IMR-90 (cell line): Measurements from ENCODE around the gene ZNF202. TPM values are rescaled to one million over a fixed set of nuclear protein-coding genes. Genes with fewer than 3 reads are reported as not detected.

Experiments used
- ATAC-seq: fragments of 200-7000 bp; cut with Tn5 transposase; 2 replicates; pipeline ENCODE4 v1.9.1; 2020; ENCODE audit warnings: low read depth, mild to moderate bottlenecking, moderate library complexity
- BruUV-seq: library from RNA; stranded (reverse); fragments of 400-500 nt; replicated peaks from 2 replicates; lab custom pipeline; 2021; lab: Mats Ljungman, UMichigan
- CTCF ChIA-PET: fragments of 300-600 bp; formaldehyde crosslinking; extraction: SDS; loops from one replicate; lab custom pipeline; 2021; ENCODE audit warnings: antibody characterized with exemption; lab: Yijun Ruan, JAX
- POLR2A ChIA-PET: fragments of 300-600 bp; sonication (Branson Sonifier 250); formaldehyde crosslinking; loops from one replicate; lab custom pipeline; 2022; ENCODE audit warnings: antibody characterized with exemption; ENCODE audit not compliant: unreplicated experiment; lab: Charles Lee
- DNase-seq: peaks from one replicate; pipeline ENCODE4 v3.0.0; 2013
- H2AFZ ChIP-seq: replicated peaks from 2 replicates; pipeline ENCODE3; 2013; ENCODE audit warnings: low read length, mild to moderate bottlenecking; ENCODE audit not compliant: poor library complexity
- H2AK5ac ChIP-seq: 2 replicates; pipeline ENCODE4 v1.6.1; 2013; ENCODE audit warnings: low read depth, low read length, inconsistent platforms
- H2AK9ac ChIP-seq: replicated peaks from 2 replicates; pipeline ENCODE3; 2013; ENCODE audit warnings: mild to moderate bottlenecking, low read depth, low read length, moderate library complexity; ENCODE audit not compliant: poor library complexity
- H2BK120ac ChIP-seq: 2 replicates; pipeline ENCODE4 v1.6.1; 2013; ENCODE audit warnings: low read depth, low read length, inconsistent platforms
- H2BK15ac ChIP-seq: 3 replicates; pipeline ENCODE4 v1.6.1; 2013; ENCODE audit warnings: low read depth, low read length, inconsistent platforms
- H2BK20ac ChIP-seq: 2 replicates; pipeline ENCODE4 v1.6.1; 2013; ENCODE audit warnings: low read depth, mild to moderate bottlenecking, inconsistent platforms, low read length, moderate library complexity
- H2BK5ac ChIP-seq: 2 replicates; pipeline ENCODE4 v1.6.1; 2013; ENCODE audit warnings: mild to moderate bottlenecking, low read depth, low read length, inconsistent platforms; ENCODE audit not compliant: poor library complexity, severe bottlenecking
- H3K14ac ChIP-seq: replicated peaks from 2 replicates; pipeline ENCODE4 v1.6.1; 2013; ENCODE audit warnings: low read depth, low read length, inconsistent platforms
- H3K18ac ChIP-seq: 2 replicates; pipeline ENCODE4 v1.6.1; 2013; ENCODE audit warnings: low read depth, low read length, control low read depth
- H3K23ac ChIP-seq: 2 replicates; pipeline ENCODE4 v1.6.1; 2013; ENCODE audit warnings: low read depth, low read length, inconsistent platforms
- H3K27ac ChIP-seq: 2 replicates; pipeline ENCODE4 v1.5.1; 2013; ENCODE audit warnings: mild to moderate bottlenecking, control low read depth, low read length; ENCODE audit not compliant: insufficient read depth
- H3K27me3 ChIP-seq: 2 replicates; pipeline ENCODE4 v1.6.1; 2013; ENCODE audit warnings: low read length; ENCODE audit not compliant: control insufficient read depth, insufficient read depth
- H3K36me3 ChIP-seq: 2 replicates; pipeline ENCODE4 v1.6.1; 2013; ENCODE audit warnings: low read length, mixed read lengths; ENCODE audit not compliant: control insufficient read depth, insufficient read depth
- H3K4ac ChIP-seq: 2 replicates; pipeline ENCODE4 v1.6.1; 2013; ENCODE audit warnings: low read depth, low read length, inconsistent platforms
- H3K4me1 ChIP-seq: 2 replicates; pipeline ENCODE4 v1.6.1; 2013; ENCODE audit warnings: low read length, mixed read lengths; ENCODE audit not compliant: control insufficient read depth, insufficient read depth
- H3K4me2 ChIP-seq: 2 replicates; pipeline ENCODE4 v1.6.1; 2013; ENCODE audit warnings: low read depth, mild to moderate bottlenecking, control low read depth, low read length, moderate library complexity
- H3K4me3 ChIP-seq: 2 replicates; pipeline ENCODE4 v1.5.1; 2013; ENCODE audit warnings: low read depth, mild to moderate bottlenecking, control low read depth, low read length, moderate library complexity; ENCODE audit not compliant: insufficient read depth
- H3K56ac ChIP-seq: 2 replicates; pipeline ENCODE4 v1.6.1; 2013; ENCODE audit warnings: low read length, inconsistent platforms; ENCODE audit not compliant: insufficient read depth; ENCODE audit errors: extremely low read depth
- H3K79me1 ChIP-seq, 2 experiments: 2 replicates each; pipeline ENCODE4 v1.6.1; 2013; ENCODE audit warnings: low read length in 2 of 2, inconsistent platforms in 1 of 2, low read depth in 1 of 2
- H3K9ac ChIP-seq: 2 replicates; pipeline ENCODE4 v1.6.1; 2013; ENCODE audit warnings: low read depth, low read length, control low read depth
- H3K9me1 ChIP-seq: 2 replicates; pipeline ENCODE4 v1.6.1; 2013; ENCODE audit warnings: low read length, inconsistent platforms; ENCODE audit not compliant: insufficient read depth
- H3K9me3 ChIP-seq: 2 replicates; pipeline ENCODE4 v1.6.1; 2013; ENCODE audit warnings: low read length; ENCODE audit not compliant: control insufficient read depth, insufficient read depth
- H4K20me1 ChIP-seq: 2 replicates; pipeline ENCODE4 v1.6.1; 2013; ENCODE audit warnings: low read length, inconsistent platforms; ENCODE audit not compliant: insufficient read depth
- H4K5ac ChIP-seq: 2 replicates; pipeline ENCODE4 v1.6.1; 2013; ENCODE audit warnings: mild to moderate bottlenecking, low read depth, low read length, control low read depth
- H4K8ac ChIP-seq, 2 experiments: 2 replicates each; pipeline ENCODE4 v1.6.1; 2013; ENCODE audit warnings: low read depth in 2 of 2, low read length in 2 of 2, control low read depth in 1 of 2, inconsistent platforms in 1 of 2
- H4K91ac ChIP-seq: 2 replicates; pipeline ENCODE4 v1.6.1; 2013; ENCODE audit warnings: low read depth, low read length, inconsistent platforms; ENCODE audit not compliant: insufficient read depth
- BHLHE40 ChIP-seq: fragments of 150-350 bp; IDR thresholded peaks from 2 replicates; pipeline ENCODE4 v1.6.1; 2016; ENCODE audit warnings: mild to moderate bottlenecking, low read depth, low read length
- CEBPB ChIP-seq: IDR thresholded peaks from 2 replicates; pipeline ENCODE4 v1.6.1; 2012; ENCODE audit warnings: low read depth, low read length, improper control_type of control experiment
- CHD1 ChIP-seq: IDR thresholded peaks from 2 replicates; pipeline ENCODE4 v1.6.1; 2012; ENCODE audit warnings: low read depth, low read length, improper control_type of control experiment
- FOS ChIP-seq: fragments of 150-350 bp; IDR thresholded peaks from 2 replicates; pipeline ENCODE4 v1.6.1; 2016; ENCODE audit warnings: low read depth, low read length
- MAFK ChIP-seq: IDR thresholded peaks from 2 replicates; pipeline ENCODE4 v1.6.1; 2012; ENCODE audit warnings: low read depth, low read length, improper control_type of control experiment
- MAZ ChIP-seq: IDR thresholded peaks from 2 replicates; pipeline ENCODE4 v1.6.1; 2012; ENCODE audit warnings: low read depth, mild to moderate bottlenecking, low read length, improper control_type of control experiment, moderate library complexity, borderline replicate concordance
- MXI1 ChIP-seq: IDR thresholded peaks from 2 replicates; pipeline ENCODE4 v1.6.1; 2012; ENCODE audit warnings: low read depth, mild to moderate bottlenecking, low read length, moderate library complexity, borderline replicate concordance
- NFE2L2 ChIP-seq: fragments of 150-350 bp; IDR thresholded peaks from 2 replicates; pipeline ENCODE4 v1.6.1; 2016; ENCODE audit warnings: low read depth, mild to moderate bottlenecking, low read length
- POLR2A ChIP-seq: IDR thresholded peaks from 2 replicates; pipeline ENCODE4 v1.6.1; 2012; ENCODE audit warnings: mild to moderate bottlenecking, low read depth, low read length
- RAD21 ChIP-seq: IDR thresholded peaks from 2 replicates; pipeline ENCODE4 v1.6.1; 2012; ENCODE audit warnings: low read length, improper control_type of control experiment
- RCOR1 ChIP-seq: IDR thresholded peaks from 2 replicates; pipeline ENCODE4 v1.6.1; 2012; ENCODE audit warnings: mild to moderate bottlenecking, low read length, improper control_type of control experiment; ENCODE audit not compliant: insufficient replicate concordance
- RFX5 ChIP-seq: IDR thresholded peaks from 2 replicates; pipeline ENCODE4 v1.8.0; 2012; ENCODE audit warnings: low read depth, mild to moderate bottlenecking, low read length, moderate library complexity
- SMC3 ChIP-seq: fragments of 150-350 bp; IDR thresholded peaks from 2 replicates; pipeline ENCODE4 v1.6.1; 2016; ENCODE audit warnings: low read depth, mild to moderate bottlenecking, antibody characterized with exemption, low read length, moderate library complexity
- WGBS, 2 experiments: methylation state at CpG; one replicate each; pipeline versions ENCODE4 v1.1.5 to v1.1.7; 2013; ENCODE audit warnings: missing lambda C conversion rate in 2 of 2; ENCODE audit not compliant: insufficient read length in 1 of 2; ENCODE audit errors: extremely low coverage in 2 of 2; 5-methylcytosine and 5-hydroxymethylcytosine counted together
- dilution Hi-C: fragments of 300-500 bp; cut with HindIII; formaldehyde crosslinking; loops from one replicate; pipeline ENCODE4 v1.14.3; 2018; ENCODE audit warnings: low sequenced_read_pairs; ENCODE audit not compliant: unreplicated experiment
- in situ Hi-C: fragments of 300-500 bp; cut with MboI; formaldehyde crosslinking; loops from 3 replicates; pipeline ENCODE4 v1.14.3; 2019; ENCODE audit warnings: low sequenced_read_pairs, inconsistent platforms, mixed read lengths
- intact Hi-C: fragments of 100-400 bp; cut with micrococcal nuclease; formaldehyde crosslinking; loops from 2 replicates; pipeline ENCODE4 v1.10.0; 2022
- polyA plus RNA-seq, 3 experiments: library from polyadenylated mRNA; depleted of rRNA; stranded (reverse); fragments of >200 nt; gene quantifications; 2 replicates each; pipeline ENCODE4 v1.2.3, GENCODE V29; 2012; ENCODE audit warnings: low replicate concordance in 1 of 3
- total RNA-seq: library from RNA; depleted of rRNA; stranded (reverse); fragments of >200 nt; gene quantifications from 2 replicates; pipeline ENCODE4 v1.2.3, GENCODE V29; 2012
- TF ChIP-seq, protein P1 (sequence below): fragments of 150-350 bp; IDR thresholded peaks from 2 replicates; pipeline ENCODE4 v1.6.1; 2017; ENCODE audit warnings: mild to moderate bottlenecking, antibody characterized with exemption, low read length, low read depth
- TF ChIP-seq, protein P2 (sequence below): fragments of 150-350 bp; IDR thresholded peaks from 2 replicates; pipeline ENCODE4 v1.6.1; 2016; ENCODE audit warnings: low read depth, mild to moderate bottlenecking, low read length, moderate library complexity, borderline replicate concordance
- TF ChIP-seq, protein P3 (sequence below): conservative IDR thresholded peaks from 2 replicates; pipeline ENCODE4 v1.5.1; 2012; ENCODE audit warnings: mild to moderate bottlenecking, low read depth, low read length, improper control_type of control experiment

ZNF202 gene
- total and polyA plus RNA-seq, 2 of the 4 experiments (the other 2 are of a cell fraction), result 7.7 to 8.2 TPM

GRCh38 chr11:123704341-123704740, 37.1 kb downstream of the ZNF202 start:
- intact Hi-C loops, result no loop called here

More at GRCh38 chr11:123704341-123704740, 37.1 kb downstream of the ZNF202 start:
- Histone ChIP-seq H4K8ac (no peak overlapping the region), H3K36me3 (no peaks in the 10 kb centered on the region), H3K9me3 (no peaks in the 10 kb centered on the region), H3K9me1 (no peaks in the 10 kb centered on the region), H3K23ac (no peak overlapping the region), H4K5ac (no peak overlapping the region), H4K20me1 (no peaks in the 10 kb centered on the region), H2AFZ (no peak overlapping the region), H3K4me2 (no peak overlapping the region), H3K27ac (no peak overlapping the region), H2BK5ac (no peak overlapping the region), H3K4me3 (no peak overlapping the region), H3K56ac (no peak overlapping the region), H3K4ac (no peak overlapping the region), H3K18ac (no peak overlapping the region), H3K9ac (no peak overlapping the region), H2BK20ac (no peak overlapping the region), H3K79me1 (no peaks in the 10 kb centered on the region), H2AK5ac (no peak overlapping the region), H4K91ac (no peak overlapping the region), H3K14ac (no peak overlapping the region), H2BK120ac (no peak overlapping the region), H2BK15ac (no peak overlapping the region), H3K27me3 (peaks cover 25% of the 10 kb centered on the region), H2AK9ac (no peak overlapping the region), H3K4me1 (no peaks in the 10 kb centered on the region)
- BruUV-seq, result no TSS peak
- no peak for ATAC-seq
- in situ Hi-C loops (no loop called here), dilution Hi-C loops (no loop called here)
- 67% methylated on average over 2 of the region's 3 CpGs; no CpG with 5 or more reads in 1 of the 2 experiments for WGBS, 2 experiments
- ChIA-PET POLR2A (no interaction called here), CTCF (no interaction called here)
- no peak for TF ChIP-seq MXI1
- TF ChIP-seq, protein P1, sequence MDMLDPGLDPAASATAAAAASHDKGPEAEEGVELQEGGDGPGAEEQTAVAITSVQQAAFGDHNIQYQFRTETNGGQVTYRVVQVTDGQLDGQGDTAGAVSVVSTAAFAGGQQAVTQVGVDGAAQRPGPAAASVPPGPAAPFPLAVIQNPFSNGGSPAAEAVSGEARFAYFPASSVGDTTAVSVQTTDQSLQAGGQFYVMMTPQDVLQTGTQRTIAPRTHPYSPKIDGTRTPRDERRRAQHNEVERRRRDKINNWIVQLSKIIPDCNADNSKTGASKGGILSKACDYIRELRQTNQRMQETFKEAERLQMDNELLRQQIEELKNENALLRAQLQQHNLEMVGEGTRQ, result no peak
- TF ChIP-seq, protein P2, sequence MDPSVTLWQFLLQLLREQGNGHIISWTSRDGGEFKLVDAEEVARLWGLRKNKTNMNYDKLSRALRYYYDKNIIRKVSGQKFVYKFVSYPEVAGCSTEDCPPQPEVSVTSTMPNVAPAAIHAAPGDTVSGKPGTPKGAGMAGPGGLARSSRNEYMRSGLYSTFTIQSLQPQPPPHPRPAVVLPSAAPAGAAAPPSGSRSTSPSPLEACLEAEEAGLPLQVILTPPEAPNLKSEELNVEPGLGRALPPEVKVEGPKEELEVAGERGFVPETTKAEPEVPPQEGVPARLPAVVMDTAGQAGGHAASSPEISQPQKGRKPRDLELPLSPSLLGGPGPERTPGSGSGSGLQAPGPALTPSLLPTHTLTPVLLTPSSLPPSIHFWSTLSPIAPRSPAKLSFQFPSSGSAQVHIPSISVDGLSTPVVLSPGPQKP, result no peak
- no peak for TF ChIP-seq FOS
- TF ChIP-seq RAD21, result no peak
- TF ChIP-seq CEBPB, result no peak
- no peak for TF ChIP-seq POLR2A
- no peak for TF ChIP-seq BHLHE40
- TF ChIP-seq RCOR1, result no peak
- TF ChIP-seq, protein P3, sequence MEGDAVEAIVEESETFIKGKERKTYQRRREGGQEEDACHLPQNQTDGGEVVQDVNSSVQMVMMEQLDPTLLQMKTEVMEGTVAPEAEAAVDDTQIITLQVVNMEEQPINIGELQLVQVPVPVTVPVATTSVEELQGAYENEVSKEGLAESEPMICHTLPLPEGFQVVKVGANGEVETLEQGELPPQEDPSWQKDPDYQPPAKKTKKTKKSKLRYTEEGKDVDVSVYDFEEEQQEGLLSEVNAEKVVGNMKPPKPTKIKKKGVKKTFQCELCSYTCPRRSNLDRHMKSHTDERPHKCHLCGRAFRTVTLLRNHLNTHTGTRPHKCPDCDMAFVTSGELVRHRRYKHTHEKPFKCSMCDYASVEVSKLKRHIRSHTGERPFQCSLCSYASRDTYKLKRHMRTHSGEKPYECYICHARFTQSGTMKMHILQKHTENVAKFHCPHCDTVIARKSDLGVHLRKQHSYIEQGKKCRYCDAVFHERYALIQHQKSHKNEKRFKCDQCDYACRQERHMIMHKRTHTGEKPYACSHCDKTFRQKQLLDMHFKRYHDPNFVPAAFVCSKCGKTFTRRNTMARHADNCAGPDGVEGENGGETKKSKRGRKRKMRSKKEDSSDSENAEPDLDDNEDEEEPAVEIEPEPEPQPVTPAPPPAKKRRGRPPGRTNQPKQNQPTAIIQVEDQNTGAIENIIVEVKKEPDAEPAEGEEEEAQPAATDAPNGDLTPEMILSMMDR, result no peak
- TF ChIP-seq MAFK, result no peak
- no peak for TF ChIP-seq RFX5
- TF ChIP-seq NFE2L2, result no peak
- TF ChIP-seq MAZ, result no peak
- TF ChIP-seq CHD1, result no peak
- no peak for TF ChIP-seq SMC3
- no peak for DNase-seq
